Psoas muscle (tissue), 8 donors: Measurements from ENCODE around the gene RAI1. TPM values are rescaled to one million over a fixed set of nuclear protein-coding genes. Genes with fewer than 3 reads are reported as not detected.

Experiments
- ATAC-seq, 4 donors: fragments of 200-7000 bp; cut with Tn5 transposase; one replicate each; pipeline ENCODE4 v1.9.1; 2020; ENCODE audit warnings: moderate library complexity in 3 of 4, mild to moderate bottlenecking in 2 of 4
- DNase-seq, 2 donors: peaks; one replicate each; pipeline ENCODE4 v3.0.0-alpha.2; 2020
- H3K27ac ChIP-seq: fragments of 200-600 bp; one replicate; pipeline ENCODE4 v1.8.0; 2022
- H3K27me3 ChIP-seq, 3 donors: fragments of 200-600 bp in 1 of 3; one replicate each; pipeline versions ENCODE4 v1.6.1 to v1.8.0; 2013 to 2022; ENCODE audit warnings: low read length in 2 of 3, mild to moderate bottlenecking in 2 of 3, moderate library complexity in 1 of 3; ENCODE audit not compliant: insufficient read depth in 3 of 3
- H3K36me3 ChIP-seq, 2 donors: fragments of 200-600 bp in 1 of 2; one replicate each; pipeline versions ENCODE4 v1.6.1 to v1.8.0; 2013 to 2022; ENCODE audit warnings: low read depth in 1 of 2, mild to moderate bottlenecking in 1 of 2, moderate library complexity in 1 of 2; ENCODE audit not compliant: insufficient read depth in 1 of 2
- H3K4me1 ChIP-seq: fragments of 200-600 bp; one replicate; pipeline ENCODE4 v1.8.0; 2022
- H3K4me3 ChIP-seq: fragments of 200-600 bp; one replicate; pipeline ENCODE4 v1.8.0; 2022; ENCODE audit warnings: mild to moderate bottlenecking
- H3K9me3 ChIP-seq: fragments of 200-600 bp; one replicate; pipeline ENCODE4 v1.8.0; 2022
- WGBS, 3 donors: extraction: QIAGEN DNeasy Blood & Tissue Kit; methylation state at CpG; one replicate each; pipeline versions ENCODE4 v1.1.6 to v1.1.7; 2013; 5-methylcytosine and 5-hydroxymethylcytosine counted together
- intact Hi-C, 2 donors: fragments of 100-400 bp; cut with DNase I; formaldehyde crosslinking; loops; one replicate each; pipeline versions ENCODE4 v1.11.0 to v1.14.2; 2022
- polyA plus RNA-seq, 3 donors: library from polyadenylated mRNA; stranded (reverse); fragments of 200-250 nt; gene quantifications; one replicate each; pipeline ENCODE4 v1.2.3, GENCODE V29; 2013
- total RNA-seq, 4 donors: library from RNA; stranded (reverse); fragmentation: NEBNext Ultra II Directional in 2 of 4; extraction: Animal tissue kit (Norgen Biotek cat#: 25700) in 2 of 4; gene quantifications; one replicate each; pipeline versions ENCODE4 v1.2.1 to v1.2.4, GENCODE V29; 2021 to 2023
- TF ChIP-seq, protein P1 (sequence below): fragments of 200-600 bp; IDR thresholded peaks from one replicate; pipeline ENCODE4 v1.8.0; 2022; ENCODE audit warnings: antibody characterized with exemption
- donor health status: healthy with polysubstance abuse.
- donor health status: DM: no; HTN: no; CAD: no; lungs with moderate emphysema.
- donor health status: Bipolar disorder and iron deficiency.
- donor health status: healthy.
- donor health status: DM: yes; HTN: yes; CAD: no.
- donor health status: DM: no; HTN: no; CAD: no.
- donor health status: DM: no; HTN: no; CAD: no.
- donor health status: DM: yes; HTN: yes; CAD: no.

RAI1 gene
- total and polyA plus RNA-seq, 7 donors: 4.0 to 9.0 (median 7.1) TPM

DNA sequence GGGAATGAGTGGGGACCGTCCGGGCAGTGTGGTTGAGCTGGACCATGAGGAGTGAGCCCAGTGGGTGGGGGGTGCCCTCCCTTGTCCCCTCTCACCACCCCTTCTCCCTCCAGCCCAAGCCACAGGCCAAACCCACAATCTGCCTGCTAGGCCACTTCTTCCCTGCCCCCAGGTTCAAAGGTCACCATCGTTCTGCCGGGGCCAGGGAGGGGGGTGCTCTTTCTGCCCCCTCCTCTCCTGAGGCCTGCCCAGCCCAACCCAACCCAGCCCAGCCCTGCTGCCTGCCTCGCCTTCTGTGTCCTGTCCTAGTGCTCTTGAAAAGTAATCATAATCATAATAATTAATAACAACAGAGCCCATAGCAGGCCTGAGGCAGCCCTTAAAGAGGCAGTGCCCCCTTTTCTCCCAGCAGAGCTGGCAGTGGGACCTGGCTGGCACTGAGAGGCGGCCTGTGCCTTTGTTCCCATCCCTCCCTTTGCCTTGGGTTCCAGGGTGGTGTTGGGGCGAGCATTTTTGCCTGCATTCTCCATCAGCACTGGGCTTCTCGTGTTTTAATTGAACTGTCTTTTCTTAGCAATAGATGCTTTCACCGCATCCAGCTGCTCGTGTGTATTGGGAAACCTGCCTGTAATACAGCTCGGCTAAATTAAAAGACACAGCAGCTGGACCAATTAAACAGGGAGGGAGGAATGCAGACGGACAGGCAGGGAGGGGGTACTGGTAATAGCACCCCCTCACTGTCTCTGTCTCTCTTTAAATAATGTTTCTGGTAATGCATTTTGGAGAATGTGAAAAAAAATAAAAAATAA lies 108.8 kb downstream of the RAI1 start:
- Histone ChIP-seq H3K4me1 (peaks cover 28% of the 10 kb centered on the region), H3K9me3 (no peaks in the 10 kb centered on the region), H3K27ac (no peak overlapping the region), H3K27me3 (no peaks in the 10 kb centered on the region), H3K36me3 (no peaks in the 10 kb centered on the region), H3K4me3 (no peak overlapping the region)
- intact Hi-C loops: no loop called here
- DNase-seq (no peak), ATAC-seq (no peak)
- TF ChIP-seq, protein P1, sequence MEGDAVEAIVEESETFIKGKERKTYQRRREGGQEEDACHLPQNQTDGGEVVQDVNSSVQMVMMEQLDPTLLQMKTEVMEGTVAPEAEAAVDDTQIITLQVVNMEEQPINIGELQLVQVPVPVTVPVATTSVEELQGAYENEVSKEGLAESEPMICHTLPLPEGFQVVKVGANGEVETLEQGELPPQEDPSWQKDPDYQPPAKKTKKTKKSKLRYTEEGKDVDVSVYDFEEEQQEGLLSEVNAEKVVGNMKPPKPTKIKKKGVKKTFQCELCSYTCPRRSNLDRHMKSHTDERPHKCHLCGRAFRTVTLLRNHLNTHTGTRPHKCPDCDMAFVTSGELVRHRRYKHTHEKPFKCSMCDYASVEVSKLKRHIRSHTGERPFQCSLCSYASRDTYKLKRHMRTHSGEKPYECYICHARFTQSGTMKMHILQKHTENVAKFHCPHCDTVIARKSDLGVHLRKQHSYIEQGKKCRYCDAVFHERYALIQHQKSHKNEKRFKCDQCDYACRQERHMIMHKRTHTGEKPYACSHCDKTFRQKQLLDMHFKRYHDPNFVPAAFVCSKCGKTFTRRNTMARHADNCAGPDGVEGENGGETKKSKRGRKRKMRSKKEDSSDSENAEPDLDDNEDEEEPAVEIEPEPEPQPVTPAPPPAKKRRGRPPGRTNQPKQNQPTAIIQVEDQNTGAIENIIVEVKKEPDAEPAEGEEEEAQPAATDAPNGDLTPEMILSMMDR: no peak
- 56 to 57% (median 56%) methylated on average over 12 of the region's 12 CpGs for WGBS, 3 donors

DNA sequence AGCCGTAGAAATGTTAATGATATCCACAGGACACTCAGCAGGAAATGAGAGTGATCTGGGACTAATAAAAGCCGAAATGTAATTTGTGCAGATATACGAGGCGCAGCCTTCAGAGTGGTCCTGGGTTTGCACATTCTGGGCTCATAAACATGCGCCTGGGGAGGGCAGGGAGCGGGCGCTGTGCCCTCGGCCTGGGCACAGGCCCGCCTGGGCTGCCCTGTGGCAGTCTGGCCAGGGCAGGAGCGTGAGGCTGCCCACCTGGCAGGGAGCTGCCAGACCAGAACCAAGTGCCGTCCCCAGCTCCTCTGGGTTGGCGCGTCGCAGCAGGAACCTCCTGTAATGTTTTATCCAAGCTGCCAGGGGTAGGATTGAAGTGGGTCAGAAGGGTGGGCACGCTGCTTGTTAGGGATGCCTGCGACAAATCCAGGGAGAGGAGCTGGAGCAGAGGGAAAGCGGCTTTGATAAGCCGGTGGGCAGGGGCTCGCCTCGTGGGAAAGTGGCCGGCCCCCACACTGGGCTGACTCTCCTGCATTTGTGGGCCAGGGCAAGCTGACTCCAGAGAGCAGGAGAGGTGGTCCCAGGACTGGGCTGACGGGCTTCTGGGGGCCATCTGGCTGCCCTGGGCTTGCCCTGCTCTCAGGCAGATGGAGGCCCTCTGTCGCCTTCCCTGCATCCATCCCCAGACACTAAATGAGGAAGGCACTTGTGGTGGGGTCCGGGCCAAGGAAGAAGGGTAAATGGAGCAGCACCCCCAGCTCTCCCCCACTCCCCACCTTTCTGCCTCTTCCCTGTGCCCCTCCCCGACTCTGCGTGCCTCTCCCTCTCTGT lies 109.6 kb downstream of the RAI1 start:
- Histone ChIP-seq H3K36me3 (peaks cover 0 to 3% of the 10 kb centered on the region in 2 donors), H3K9me3 (no peaks in the 10 kb centered on the region), H3K27ac (no peak overlapping the region), H3K4me3 (no peak overlapping the region), H3K27me3 (no peaks in the 10 kb centered on the region), H3K4me1 (peaks cover 26% of the 10 kb centered on the region)
- TF ChIP-seq, protein P1: no peak
- WGBS, 3 donors: 69 to 84% (median 77%) methylated on average over 25 to 26 of the region's 26 CpGs
- intact Hi-C loops: no loop called here
- ATAC-seq (no peak), DNase-seq (no peak)

DNA sequence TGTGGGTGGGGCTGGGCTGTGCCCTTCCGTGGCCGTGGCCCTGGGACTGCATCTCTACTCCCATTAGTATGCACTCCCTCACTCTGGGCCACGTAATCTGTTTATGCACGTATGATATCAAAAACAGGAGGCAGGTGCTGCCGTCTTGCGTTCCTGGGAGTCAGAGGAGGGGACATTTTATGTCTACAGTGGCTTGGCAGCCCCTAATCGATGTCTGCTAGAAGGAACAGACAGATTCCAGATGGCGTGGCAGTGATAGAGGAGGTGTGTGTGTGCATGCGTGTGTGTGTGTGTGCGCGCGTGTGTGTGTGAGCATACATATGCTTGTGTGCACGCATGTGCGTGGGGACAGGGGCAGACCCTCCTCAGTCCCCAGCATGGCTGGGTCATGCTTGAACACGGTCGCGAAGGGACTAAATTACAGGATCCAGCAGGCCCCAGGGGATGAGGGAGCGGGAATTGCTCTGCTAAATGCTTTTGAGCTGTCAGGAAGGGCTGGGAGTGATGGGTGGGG lies 110.8 kb downstream of the RAI1 start:
- Histone ChIP-seq H3K4me3 (no peak overlapping the region), H3K27ac (no peak overlapping the region), H3K9me3 (no peaks in the 10 kb centered on the region), H3K4me1 (peaks cover 26% of the 10 kb centered on the region), H3K27me3 (no peaks in the 10 kb centered on the region), H3K36me3 (peaks cover 0 to 5% of the 10 kb centered on the region in 2 donors)
- intact Hi-C loops: no loop called here
- DNase-seq: peak in 1 of 2 donors; percentile 14
- WGBS, 3 donors: 58 to 67% (median 61%) methylated on average over 18 of the region's 18 CpGs
- no peak for ATAC-seq
- TF ChIP-seq, protein P1: no peak

DNA sequence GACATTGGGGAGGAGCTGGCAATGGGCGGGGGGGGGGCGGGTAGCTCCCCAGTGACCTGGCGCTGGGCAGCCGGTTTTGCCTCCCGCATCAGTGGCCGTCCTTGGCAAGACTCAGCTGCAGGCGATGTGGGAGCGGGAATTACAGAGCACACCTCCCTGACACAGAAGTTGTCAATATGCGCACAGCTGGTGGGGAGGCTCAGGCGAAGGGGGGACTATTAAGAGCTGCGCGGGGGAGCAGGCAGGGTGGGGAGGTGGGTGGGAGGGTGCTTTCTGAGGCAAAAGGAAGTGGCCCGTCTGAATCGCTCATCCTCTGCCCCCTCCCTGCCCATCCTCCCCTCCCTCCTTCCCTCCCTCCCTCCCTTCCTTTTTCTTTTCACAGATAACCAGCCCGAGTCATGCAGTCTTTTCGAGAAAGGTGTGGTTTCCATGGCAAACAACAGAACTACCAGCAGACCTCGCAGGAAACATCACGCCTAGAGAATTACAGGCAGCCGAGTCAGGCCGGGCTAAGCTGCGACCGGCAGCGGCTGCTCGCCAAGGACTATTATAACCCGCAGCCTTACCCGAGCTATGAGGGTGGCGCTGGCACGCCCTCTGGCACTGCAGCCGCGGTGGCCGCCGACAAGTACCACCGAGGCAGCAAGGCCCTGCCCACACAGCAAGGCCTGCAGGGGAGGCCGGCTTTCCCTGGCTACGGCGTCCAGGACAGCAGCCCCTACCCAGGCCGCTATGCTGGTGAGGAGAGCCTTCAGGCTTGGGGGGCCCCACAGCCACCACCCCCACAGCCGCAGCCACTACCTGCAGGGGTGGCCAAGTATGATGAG lies 111.5 kb downstream of the RAI1 start:
- intact Hi-C loops: no loop called here
- Histone ChIP-seq H3K36me3 (peaks cover 0 to 9% of the 10 kb centered on the region in 2 donors), H3K9me3 (no peaks in the 10 kb centered on the region), H3K4me1 (peaks cover 26% of the 10 kb centered on the region), H3K27ac (no peak overlapping the region), H3K27me3 (no peaks in the 10 kb centered on the region), H3K4me3 (no peak overlapping the region)
- TF ChIP-seq, protein P1: no peak
- DNase-seq (peak in 1 of 2 donors; percentile 37), ATAC-seq (peak; percentile 67 to 88 (median 80))
- 14 to 26% (median 17%) methylated on average over 35 to 38 of the region's 38 CpGs for WGBS, 3 donors
